HG02759 (cell line): ENCODE measurements around the gene TOR4A.

Experiments
- ATAC-seq: cut with Tn5 transposase; IDR thresholded peaks from one replicate; pipeline ENCODE4 v1.9.1; 2021; ENCODE audit warnings: mild to moderate bottlenecking, moderate library complexity; ENCODE audit not compliant: unreplicated experiment

The TOR4A gene

DNA sequence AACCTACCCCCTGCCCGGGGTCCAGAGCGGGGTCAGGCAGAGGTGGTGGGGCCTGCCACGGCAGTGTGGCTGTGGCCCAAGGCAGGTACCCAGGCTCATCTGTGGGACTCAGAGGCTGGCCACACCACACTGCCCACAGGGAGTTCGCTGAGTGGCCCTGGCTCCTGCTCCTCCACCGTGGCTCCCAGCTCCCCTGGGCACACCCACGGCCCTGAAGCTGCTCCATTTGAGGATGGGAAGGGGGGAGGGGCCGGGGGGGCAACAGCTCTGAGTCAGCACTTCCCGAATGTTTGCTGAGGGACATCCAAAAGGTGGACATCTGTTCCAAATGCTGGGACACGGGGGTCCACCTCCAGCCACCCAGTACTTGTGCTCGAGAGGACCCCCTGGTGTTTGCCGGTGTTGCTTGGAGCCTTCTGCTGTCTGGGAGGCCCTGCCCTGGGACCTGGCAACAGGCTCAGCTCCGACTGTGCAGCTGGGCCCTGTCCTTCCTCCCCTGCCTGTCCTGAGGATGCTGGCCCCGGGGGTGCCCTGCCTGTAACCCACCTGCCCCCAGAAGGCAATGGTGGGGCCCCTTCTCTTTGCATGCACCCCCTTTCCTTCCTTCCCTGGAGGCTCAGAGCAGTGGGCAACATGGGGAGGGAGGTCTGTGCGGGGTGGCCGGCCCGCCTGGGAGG is 27.0 kb downstream of the TOR4A start:
- ATAC-seq, result no peak

- no peak for ATAC-seq
These were observed 27.7 kb downstream of the TOR4A start for GRCh38 chr9:137305060-137305797.

- no peak for ATAC-seq
These were observed 28.2 kb downstream of the TOR4A start for GRCh38 chr9:137305798-137306065.

DNA sequence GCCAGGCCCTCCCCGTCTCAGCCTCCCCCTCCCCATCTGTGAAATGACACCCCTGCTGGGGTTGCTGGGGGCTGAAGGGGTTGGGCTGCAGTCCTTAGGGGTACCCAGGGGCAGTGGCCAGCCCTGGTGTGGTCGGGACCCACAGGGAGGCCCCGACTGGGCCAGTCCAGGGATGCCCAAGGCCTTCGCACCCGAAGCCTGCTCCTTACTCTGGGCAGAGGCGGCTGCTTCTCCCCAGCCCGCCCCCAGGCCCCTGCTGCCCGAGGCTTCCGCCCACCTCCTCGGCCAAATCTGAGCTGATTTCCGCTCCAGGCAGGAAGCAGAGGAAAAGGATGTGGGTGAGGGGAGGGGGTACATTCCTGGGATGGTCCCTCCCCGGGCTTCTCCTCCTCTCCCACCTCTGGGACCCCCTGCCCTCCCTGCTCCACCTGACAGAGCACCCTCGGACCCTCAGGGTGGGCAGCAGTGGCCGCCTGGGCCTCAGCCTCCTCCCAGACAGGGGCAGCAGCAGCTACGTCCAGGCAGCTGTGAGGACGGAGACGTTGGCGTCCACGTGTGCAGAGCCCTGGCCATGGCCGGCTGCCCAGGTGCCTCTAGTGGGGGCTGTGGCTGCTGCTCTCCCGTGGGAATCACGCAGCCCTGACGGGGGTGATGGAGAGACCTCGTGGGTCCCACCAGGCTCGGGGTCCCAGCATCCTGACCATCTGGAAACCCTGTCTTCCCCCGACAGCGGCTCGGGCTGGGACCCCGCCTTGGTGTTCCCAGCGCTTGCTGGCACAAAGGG is 28.7 kb downstream of the TOR4A start:
- ATAC-seq, result no peak

GRCh38 chr9:137306850-137307254 is 29.3 kb downstream of the TOR4A start:
- ATAC-seq, result no peak

DNA sequence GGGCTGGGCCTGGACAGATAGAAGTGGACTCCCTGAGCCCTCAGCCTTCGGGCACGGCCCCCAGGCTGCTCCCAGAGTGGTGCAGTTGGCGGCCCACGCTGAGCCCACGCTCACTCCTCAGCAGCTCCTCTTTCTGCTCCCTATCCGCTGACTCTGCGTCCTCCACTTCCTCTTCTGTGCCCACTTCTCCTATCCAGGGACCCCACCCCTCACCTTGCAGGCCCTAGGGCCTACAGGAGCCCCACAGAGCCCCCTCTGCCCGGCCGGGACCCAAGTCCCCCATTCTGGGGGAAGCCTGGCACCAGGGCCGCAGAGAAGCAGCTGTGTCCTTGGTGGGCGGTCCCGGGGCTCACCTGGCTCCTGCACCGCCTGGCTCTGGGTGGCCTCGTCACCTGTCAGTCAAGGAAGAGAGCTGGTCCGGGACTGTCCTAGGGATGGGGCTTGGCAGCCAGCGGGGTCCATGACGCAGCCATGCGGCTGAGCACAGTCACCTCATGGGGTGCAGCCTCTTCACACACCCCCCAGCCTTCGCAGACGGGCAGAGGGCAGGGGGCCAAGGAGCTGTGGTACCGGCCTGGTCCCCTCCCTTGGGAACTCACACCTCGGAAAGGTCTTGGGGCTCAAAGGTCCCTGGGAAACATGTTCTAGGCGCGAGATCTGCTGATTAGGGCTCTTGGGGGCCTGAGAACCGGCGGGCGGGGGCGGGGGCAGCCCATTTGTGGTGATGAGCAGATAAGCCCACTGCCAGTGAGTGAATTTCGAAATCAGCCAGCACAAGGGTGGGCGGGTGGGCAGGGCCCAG is 29.9 kb downstream of the TOR4A start:
- no peak for ATAC-seq

GRCh38 chr9:137308057-137308619 is 30.6 kb downstream of the TOR4A start:
- no peak for ATAC-seq

DNA sequence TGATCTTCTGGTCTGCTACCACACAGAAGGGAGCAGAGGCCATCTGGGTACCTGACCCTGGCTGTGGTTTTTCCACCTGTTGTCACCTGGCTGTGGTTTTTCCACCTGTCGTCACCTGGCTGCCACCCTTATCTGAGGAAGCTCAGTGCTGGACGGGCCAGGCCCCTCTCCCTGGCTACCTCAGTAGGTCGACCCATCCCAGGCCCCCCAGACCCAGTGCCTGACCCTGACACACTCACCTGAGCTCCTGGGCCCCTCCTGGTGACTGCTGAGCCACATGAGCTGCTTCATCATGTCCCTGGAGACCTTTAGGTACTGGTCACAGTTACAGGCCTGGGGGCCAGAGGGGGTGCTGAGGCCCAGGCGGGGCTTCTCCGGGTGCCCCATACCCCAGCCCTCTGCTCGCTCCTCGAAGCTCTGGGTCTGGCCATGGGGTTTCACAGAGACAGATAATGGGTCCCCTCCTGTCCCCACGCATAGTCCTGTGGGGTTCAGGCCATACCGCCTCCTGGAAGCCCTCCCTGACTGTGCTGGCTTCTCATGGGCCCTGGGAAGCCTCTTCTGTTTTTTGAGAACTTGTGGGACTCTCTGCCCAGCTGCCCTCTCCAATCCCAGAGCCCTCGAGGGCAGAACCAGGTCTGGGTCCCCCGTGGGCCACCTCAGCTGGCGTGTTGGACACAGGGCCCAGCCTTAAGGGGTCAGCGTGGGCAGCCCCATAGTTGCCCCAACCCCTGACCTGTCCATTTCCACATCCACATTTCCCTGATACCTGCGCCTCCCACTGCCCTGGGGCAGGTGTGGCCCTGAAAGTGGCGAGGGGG is 32.1 kb downstream of the TOR4A start:
- no peak for ATAC-seq

DNA sequence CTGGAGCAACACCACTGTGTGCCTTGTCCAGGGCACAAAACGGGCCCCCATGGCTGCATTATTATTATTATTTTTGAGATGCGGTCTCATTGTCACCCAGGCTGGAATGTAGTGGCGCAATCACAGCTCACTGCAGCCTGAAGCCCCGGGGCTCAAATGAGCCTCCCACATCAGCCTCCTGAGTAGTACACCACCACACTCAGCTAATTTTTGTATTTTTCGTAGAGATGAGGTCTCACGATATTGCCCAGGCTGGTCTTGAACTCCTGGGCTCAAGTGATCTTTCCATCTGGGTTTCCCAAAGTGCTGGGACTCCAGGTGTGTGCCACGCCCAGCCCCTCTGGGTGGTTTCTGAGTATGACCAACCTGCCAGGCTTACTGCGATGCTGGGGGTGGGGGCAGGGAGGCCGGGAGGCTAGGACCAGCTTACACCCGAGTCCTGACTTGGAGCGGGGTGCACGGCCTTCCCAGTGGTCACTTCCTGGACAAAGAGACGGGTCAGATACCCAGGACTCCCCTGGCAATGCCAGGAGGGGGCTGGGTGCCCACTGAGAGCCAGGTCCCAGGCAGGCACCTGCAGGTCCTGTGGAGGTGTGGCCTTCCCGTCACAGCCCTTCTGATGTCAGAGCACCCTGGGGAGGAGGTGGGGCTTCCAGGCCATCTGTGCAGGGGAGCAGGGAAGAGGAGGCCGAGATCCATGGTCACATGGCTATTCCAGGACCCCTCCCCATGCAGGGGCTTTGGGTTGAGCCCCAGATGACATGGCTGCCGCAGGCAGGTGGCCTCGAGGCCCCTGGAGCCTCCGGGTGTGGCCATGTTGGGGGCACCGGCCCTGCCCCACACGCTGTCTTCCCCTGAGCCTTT is 32.9 kb downstream of the TOR4A start:
- no peak for ATAC-seq

- ATAC-seq, result no peak
These were observed 33.9 kb downstream of the TOR4A start for GRCh38 chr9:137311171-137311985.

- ATAC-seq, result no peak
These were observed 34.7 kb downstream of the TOR4A start for GRCh38 chr9:137311986-137312851.

DNA sequence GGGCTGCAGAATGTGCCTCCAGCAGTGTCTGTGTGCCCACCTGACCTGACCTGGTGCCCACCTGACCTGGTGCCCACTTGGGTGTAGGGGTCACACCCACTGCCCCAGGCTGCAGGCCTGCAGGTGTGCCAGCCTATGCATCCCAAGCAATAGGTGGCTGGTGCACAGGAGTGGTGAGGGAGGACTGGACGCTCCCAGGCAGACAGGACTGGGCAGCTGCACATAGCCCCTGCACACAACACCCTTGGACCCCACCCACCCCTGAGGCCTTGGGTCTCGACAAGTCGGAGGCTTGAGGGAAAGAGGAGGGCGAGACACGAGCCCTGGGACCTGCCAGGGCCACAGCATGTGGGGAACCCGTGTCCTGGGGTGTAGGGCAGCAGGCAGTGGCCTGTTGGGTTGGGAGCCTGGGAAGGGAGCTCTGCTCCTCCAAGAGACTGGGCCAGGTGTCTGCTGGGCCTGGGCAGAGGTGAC is 35.4 kb downstream of the TOR4A start:
- no peak for ATAC-seq

- ATAC-seq, result no peak
These were observed 35.9 kb downstream of the TOR4A start for GRCh38 chr9:137313326-137313936.

GRCh38 chr9:137313956-137314560 is 36.5 kb downstream of the TOR4A start:
- no peak for ATAC-seq

GRCh38 chr9:137314561-137315560 is 37.3 kb downstream of the TOR4A start:
- ATAC-seq, result no peak
